K562 (cell line): ENCODE results near the gene MBNL1. TPM values are rescaled to one million over a fixed set of nuclear protein-coding genes. Genes with fewer than 3 reads are reported as not detected.
A peak's percentile ranks its signal among the peaks of the same experiment; 100 is the strongest.

Experiments used
- BHLHE40 ChIP-seq: IDR thresholded peaks from 2 replicates; pipeline ENCODE4 v1.6.1; 2011; ENCODE audit warnings: low read length, improper control_type of control experiment
- BRCA1 ChIP-seq, 2 experiments: fragments of 450-650 bp in 1 of 2; sonication (generic) in 1 of 2; formaldehyde crosslinking in 1 of 2; IDR thresholded peaks; 2 replicates each; pipeline versions ENCODE4 v1.5.0 to v1.6.1; 2017 to 2020; ENCODE audit warnings: mild to moderate bottlenecking in 1 of 2, missing genetic modification reagents in 1 of 2
- CCNT2 ChIP-seq: IDR thresholded peaks from 2 replicates; pipeline ENCODE4 v1.6.1; 2011; ENCODE audit warnings: borderline replicate concordance, low read depth, mild to moderate bottlenecking, moderate library complexity, mixed read lengths, low read length; ENCODE audit not compliant: insufficient read length; ENCODE audit errors: extremely low read depth
- CUX1 ChIP-seq: fragments of 200-800 bp; sonication (Bioruptor generic); IDR thresholded peaks from 2 replicates; pipeline ENCODE4 v1.6.1; 2016; ENCODE audit warnings: missing genetic modification characterization, missing compliant biosample characterization
- FOXM1 ChIP-seq, 2 experiments: fragments of 450-650 bp in 1 of 2; sonication (generic) in 1 of 2; formaldehyde crosslinking in 1 of 2; IDR thresholded peaks; 2 replicates each; pipeline versions ENCODE4 v1.6.1 to v1.9.0; 2017 to 2022; ENCODE audit warnings: low read depth in 2 of 2, mild to moderate bottlenecking in 2 of 2, missing genetic modification reagents in 1 of 2, moderate library complexity in 1 of 2
- GABPB2 ChIP-seq: fragments of 250-450 bp; sonication (Bioruptor Pico); conservative IDR thresholded peaks from 2 replicates; pipeline ENCODE4 v1.5.1; 2021; ENCODE audit warnings: mild to moderate bottlenecking
- MAFG ChIP-seq: fragments of 450-650 bp; conservative IDR thresholded peaks from 2 replicates; pipeline ENCODE4 v1.6.1; 2016; ENCODE audit warnings: missing genetic modification characterization, missing compliant biosample characterization
- POLR2AphosphoS2 ChIP-seq: IDR thresholded peaks from 2 replicates; pipeline ENCODE4 v1.6.1; 2012; ENCODE audit warnings: low read length, improper control_type of control experiment
- RB1 ChIP-seq: fragments of 450-650 bp; IDR thresholded peaks from 2 replicates; pipeline ENCODE4 v1.6.1; 2017; ENCODE audit warnings: low read depth, mild to moderate bottlenecking
- SUPT5H ChIP-seq: fragments of 450-650 bp; IDR thresholded peaks from 2 replicates; pipeline ENCODE4 v1.6.1; 2016
- UBTF ChIP-seq, 2 experiments: IDR thresholded peaks; 2 replicates each; pipeline ENCODE4 v1.6.1; 2012; ENCODE audit warnings: improper control_type of control experiment in 2 of 2, low read depth in 2 of 2, low read length in 2 of 2, borderline replicate concordance in 1 of 2
- ZBTB12 ChIP-seq: fragments of 250-450 bp; sonication (Bioruptor Pico); IDR thresholded peaks from 2 replicates; pipeline ENCODE4 v1.4.0; 2020
- ZBTB49 ChIP-seq: sonication (generic); formaldehyde crosslinking; IDR thresholded peaks from 2 replicates; pipeline ENCODE4 v1.8.0; 2022; ENCODE audit warnings: missing genetic modification reagents, mild to moderate bottlenecking, borderline replicate concordance
- ZFP1 ChIP-seq: fragments of 450-650 bp; formaldehyde crosslinking; IDR thresholded peaks from 2 replicates; pipeline ENCODE4 v1.4.0; 2020; ENCODE audit warnings: mild to moderate bottlenecking, mixed read lengths
- ZNF551 ChIP-seq: fragments of 250-450 bp; sonication (Bioruptor Pico); IDR thresholded peaks from 2 replicates; pipeline ENCODE4 v1.5.0; 2021; ENCODE audit warnings: mild to moderate bottlenecking, moderate library complexity
- ZNF583 ChIP-seq: fragments of 250-450 bp; sonication (Bioruptor Pico); IDR thresholded peaks from 2 replicates; pipeline ENCODE4 v1.4.0; 2020
- polyA plus RNA-seq, 8 experiments: library from polyadenylated mRNA; depleted of rRNA in 4 of 8; stranded (reverse) in 5 of 8; unstranded in 3 of 8; fragments of >200 nt; fragmentation: Nextera tagmentation in 2 of 8; fragmentation: Illumina TruSeq in 1 of 8; extraction: Ambion mirVana in 2 of 8; extraction: Trizol in 1 of 8; gene quantifications; 2 replicates each; pipeline versions ENCODE4 v1.2.1 to v1.2.3, GENCODE V29; 2011 to 2014; ENCODE audit warnings: inconsistent platforms in 1 of 8, missing spikeins in 1 of 8
- total RNA-seq, 7 experiments: library from RNA; depleted of rRNA in 6 of 7; stranded (reverse); fragments of >200 nt in 6 of 7; fragmentation: Illumina TruSeq in 2 of 7; extraction: Trizol in 2 of 7; gene quantifications; 2 replicates each; pipeline versions ENCODE4 v1.2.1 to v1.2.3, GENCODE V29; 2011 to 2021; ENCODE audit warnings: low replicate concordance in 1 of 7

MBNL1 gene
- total and polyA plus RNA-seq, 9 of the 15 experiments (the other 6 are each of a cell fraction or from before 2014, with no cell fraction given): 70.3 to 243 (median 220) TPM

- TF ChIP-seq ZNF583 (CRISPR knock-in tag) (no peak), MAFG (tag) (peak; percentile 78), BHLHE40 (peak; percentile 92), GABPB2 (CRISPR knock-in tag) (no peak), ZFP1 (CRISPR knock-in tag) (no peak), RB1 (no peak), BRCA1 (IDR thresholded peaks at IDR 0.05) (no peak), BRCA1 (CRISPR knock-in tag; IDR thresholded peaks at IDR 0.05) (no peak), CCNT2 (no peak), FOXM1 (IDR thresholded peaks at IDR 0.05; ENCODE audit: low read depth) (no peak), FOXM1 (CRISPR knock-in tag; IDR thresholded peaks at IDR 0.05; ENCODE audit: low read depth) (no peak), ZBTB12 (CRISPR knock-in tag) (no peak), CUX1 (CRISPR knock-in tag) (no peak), ZBTB49 (CRISPR knock-in tag) (no peak), POLR2AphosphoS2 (no peak), ZNF551 (CRISPR knock-in tag) (no peak), SUPT5H (no peak), UBTF (IDR thresholded peaks at IDR 0.05; ENCODE audit: borderline replicate concordance in 1 of 2, low read depth in 2 of 2, low read length in 2 of 2) (no peak)
Measured at GRCh38 chr3:152376351-152377183, 107.8 kb downstream of the MBNL1 start (continued).
